Mesenchymal stem cell (in vitro differentiated cells and primary cell): ENCODE data around the gene FBRSL1.

Experiments used
- DNase-seq: peaks from one replicate; pipeline ENCODE4 v3.0.0-alpha.2; 2013
- H2AFZ ChIP-seq: one replicate; pipeline ENCODE4 v1.6.1; 2013; ENCODE audit warnings: low read depth, mild to moderate bottlenecking, control low read depth, inconsistent platforms, low read length, moderate library complexity
- H2AK5ac ChIP-seq: 2 replicates; pipeline ENCODE4 v1.6.1; 2013; ENCODE audit warnings: low read length, moderate library complexity, mild to moderate bottlenecking, inconsistent platforms; ENCODE audit not compliant: severe bottlenecking
- H2BK120ac ChIP-seq: one replicate; pipeline ENCODE4 v1.6.1; 2013; ENCODE audit warnings: low read depth, mild to moderate bottlenecking, inconsistent platforms, low read length, moderate library complexity
- H2BK12ac ChIP-seq, 2 experiments: one replicate each; pipeline ENCODE4 v1.6.1; 2013; ENCODE audit warnings: inconsistent platforms in 2 of 2, low read length in 2 of 2, mild to moderate bottlenecking in 2 of 2, moderate library complexity in 2 of 2, control low read depth in 1 of 2
- H2BK15ac ChIP-seq: one replicate; pipeline ENCODE4 v1.6.1; 2013; ENCODE audit warnings: mild to moderate bottlenecking, low read depth, inconsistent platforms; ENCODE audit not compliant: poor library complexity, severe bottlenecking
- H2BK5ac ChIP-seq: 2 replicates; pipeline ENCODE4 v1.6.1; 2013; ENCODE audit warnings: low read depth, mild to moderate bottlenecking, low read length, control low read depth, inconsistent platforms; ENCODE audit not compliant: poor library complexity, severe bottlenecking
- H3K14ac ChIP-seq, 2 experiments: one replicate each; pipeline ENCODE4 v1.6.1; 2013; ENCODE audit warnings: inconsistent platforms in 2 of 2, low read length in 2 of 2, control low read depth in 1 of 2, mild to moderate bottlenecking in 1 of 2, moderate library complexity in 1 of 2
- H3K18ac ChIP-seq, 2 experiments: one replicate each; pipeline ENCODE4 v1.6.1; 2013; ENCODE audit warnings: inconsistent platforms in 2 of 2, low read length in 2 of 2, control low read depth in 1 of 2, low read depth in 1 of 2, mild to moderate bottlenecking in 1 of 2
- H3K23ac ChIP-seq, 2 experiments: one replicate each; pipeline ENCODE4 v1.6.1; 2013; ENCODE audit warnings: inconsistent platforms in 2 of 2, low read length in 2 of 2, mild to moderate bottlenecking in 2 of 2, moderate library complexity in 2 of 2, control low read depth in 1 of 2
- H3K27ac ChIP-seq: 2 replicates; pipeline ENCODE4 v1.5.1; 2013; ENCODE audit warnings: mild to moderate bottlenecking, moderate library complexity, low read length, control low read depth, inconsistent platforms; ENCODE audit not compliant: poor library complexity, severe bottlenecking
- H3K27me3 ChIP-seq, 2 experiments: 2 replicates each; pipeline versions ENCODE4 v1.6.1 to v1.7.0; 2013; ENCODE audit warnings: low read length in 2 of 2, mild to moderate bottlenecking in 2 of 2, moderate library complexity in 2 of 2, control low read depth in 1 of 2, inconsistent platforms in 1 of 2; ENCODE audit not compliant: control insufficient read depth in 1 of 2, insufficient read depth in 1 of 2
- H3K36me3 ChIP-seq, 2 experiments: 2 replicates each; pipeline versions ENCODE4 v1.6.1 to v1.7.0; 2013; ENCODE audit warnings: low read length in 2 of 2, control low read depth in 1 of 2, inconsistent platforms in 1 of 2, low read depth in 1 of 2, mild to moderate bottlenecking in 1 of 2; ENCODE audit not compliant: insufficient read depth in 2 of 2, control insufficient read depth in 1 of 2
- H3K4ac ChIP-seq, 2 experiments: one replicate each; pipeline ENCODE4 v1.6.1; 2013; ENCODE audit warnings: inconsistent platforms in 2 of 2, low read length in 2 of 2, mild to moderate bottlenecking in 2 of 2, moderate library complexity in 2 of 2, control low read depth in 1 of 2, low read depth in 1 of 2
- H3K4me1 ChIP-seq: 2 replicates; pipeline ENCODE4 v1.6.1; 2013; ENCODE audit warnings: low read depth, low read length, control low read depth; ENCODE audit not compliant: control insufficient read depth, insufficient read depth
- H3K4me2 ChIP-seq: 2 replicates; pipeline ENCODE4 v1.6.1; 2013; ENCODE audit warnings: low read length, mild to moderate bottlenecking, inconsistent platforms; ENCODE audit not compliant: poor library complexity, severe bottlenecking
- H3K4me3 ChIP-seq, 2 experiments: 2 replicates each; pipeline versions ENCODE4 v1.5.1 to v1.7.0; 2013; ENCODE audit warnings: low read length in 2 of 2, mild to moderate bottlenecking in 2 of 2, control low read depth in 1 of 2, low read depth in 1 of 2; ENCODE audit not compliant: insufficient read depth in 1 of 2
- H3K79me1 ChIP-seq: replicated peaks from 2 replicates; pipeline ENCODE4 v1.6.1; 2013; ENCODE audit warnings: mild to moderate bottlenecking, control low read depth, low read length, inconsistent platforms; ENCODE audit not compliant: poor library complexity, severe bottlenecking
- H3K9ac ChIP-seq: 2 replicates; pipeline ENCODE4 v1.7.0; 2013; ENCODE audit warnings: mild to moderate bottlenecking, low read length, moderate library complexity
- H3K9me3 ChIP-seq: 2 replicates; pipeline ENCODE4 v1.7.0; 2013; ENCODE audit warnings: mild to moderate bottlenecking, low read length; ENCODE audit not compliant: control insufficient read depth
- H4K8ac ChIP-seq: one replicate; pipeline ENCODE4 v1.6.1; 2013; ENCODE audit warnings: inconsistent platforms, mild to moderate bottlenecking, low read length, moderate library complexity
- H4K91ac ChIP-seq: one replicate; pipeline ENCODE4 v1.6.1; 2013; ENCODE audit warnings: mild to moderate bottlenecking, low read length, inconsistent platforms
- WGBS: methylation state at CpG from one replicate; pipeline ENCODE4 v1.1.7; 2013; ENCODE audit warnings: mixed read lengths; 5-methylcytosine and 5-hydroxymethylcytosine counted together

The FBRSL1 gene

DNA sequence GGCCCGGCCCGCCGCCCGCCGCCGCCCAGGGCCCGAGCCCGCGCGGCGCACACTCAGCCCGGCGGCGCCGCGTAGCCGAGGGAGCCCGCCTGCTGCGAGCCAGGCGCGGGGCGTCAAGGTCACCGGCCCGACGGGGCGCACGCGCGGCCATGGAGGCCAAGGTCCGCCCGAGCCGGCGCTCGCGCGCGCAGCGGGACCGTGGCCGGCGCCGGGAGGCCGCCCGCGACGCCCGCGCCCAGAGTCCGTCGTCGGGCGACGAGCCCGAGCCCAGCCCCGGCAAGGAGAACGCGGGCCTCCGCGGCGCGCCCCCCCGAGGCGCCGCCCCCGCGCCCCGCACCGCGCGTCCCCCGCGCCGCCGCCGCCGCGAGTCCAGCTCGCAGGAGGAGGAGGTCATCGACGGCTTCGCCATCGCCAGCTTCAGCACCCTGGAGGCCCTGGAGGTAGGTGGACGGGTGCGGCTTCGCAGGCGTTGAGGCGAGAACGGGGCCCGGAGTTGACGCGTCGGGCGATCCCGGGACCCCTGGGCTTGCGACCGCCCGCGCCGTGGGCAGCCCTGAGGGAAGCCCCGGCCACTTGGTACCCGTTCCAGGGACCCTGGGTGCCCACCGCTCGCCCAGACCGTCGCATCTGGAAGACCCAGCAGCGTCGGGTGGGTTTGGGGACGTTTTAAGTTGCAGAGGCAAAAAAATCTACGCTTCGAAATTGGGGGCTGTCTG lies 629 bp downstream of the FBRSL1 start:
- peak overlapping the region; percentile 12 for H2BK15ac ChIP-seq
- no peak overlapping the region for H3K23ac ChIP-seq
- peak; percentile 42 for DNase-seq
- H2AK5ac ChIP-seq, result no peak overlapping the region
- H4K8ac ChIP-seq, result no peak overlapping the region
- peaks cover 2 to 9% of the 10 kb centered on the region in 2 experiments for H3K27me3 ChIP-seq
- peaks cover 51% of the 10 kb centered on the region for H3K4me1 ChIP-seq
- H2BK5ac ChIP-seq, result no peak overlapping the region
- WGBS, result 8% methylated on average over 52 of the region's 110 CpGs
- H3K14ac ChIP-seq, result peak overlapping the region in 1 of 2 experiments; percentile 31
- H3K4me3 ChIP-seq, result peak overlapping the region; percentile 74 to 84
- H3K18ac ChIP-seq, result peak overlapping the region in 1 of 2 experiments; percentile 24
- peak overlapping the region; percentile 85 for H3K9ac ChIP-seq
- peaks cover 16% of the 10 kb centered on the region for H3K79me1 ChIP-seq
- H3K27ac ChIP-seq, result no peak overlapping the region
- H3K9me3 ChIP-seq, result no peaks in the 10 kb centered on the region
- no peak overlapping the region for H2AFZ ChIP-seq
- H3K4ac ChIP-seq, result no peak overlapping the region
- H2BK120ac ChIP-seq, result no peak overlapping the region
- H4K91ac ChIP-seq, result no peak overlapping the region
- peak overlapping the region; percentile 77 for H3K4me2 ChIP-seq
- H3K36me3 ChIP-seq, result peaks cover 0 to 22% of the 10 kb centered on the region in 2 experiments
- no peak overlapping the region for H2BK12ac ChIP-seq

- Histone ChIP-seq H4K8ac (no peak overlapping the region), H3K36me3 (peaks cover 0 to 28% of the 10 kb centered on the region in 2 experiments), H3K4me3 (peak overlapping the region; percentile 74 to 84), H3K27ac (no peak overlapping the region), H3K4me2 (peak overlapping the region; percentile 77), H2AFZ (no peak overlapping the region), H3K9ac (peak overlapping the region; percentile 85), H4K91ac (no peak overlapping the region), H2BK12ac (no peak overlapping the region), H2BK15ac (no peak overlapping the region), H3K27me3 (peaks cover 0 to 4% of the 10 kb centered on the region in 2 experiments), H3K4ac (no peak overlapping the region), H2BK5ac (no peak overlapping the region), H3K4me1 (peaks cover 56% of the 10 kb centered on the region), H2AK5ac (no peak overlapping the region), H3K14ac (no peak overlapping the region), H2BK120ac (no peak overlapping the region), H3K23ac (no peak overlapping the region), H3K18ac (no peak overlapping the region), H3K9me3 (no peaks in the 10 kb centered on the region), H3K79me1 (peaks cover 19% of the 10 kb centered on the region)
- 51% methylated on average over 14 of the region's 14 CpGs for WGBS
- DNase-seq, result peak; percentile 16
These were observed 1.2 kb downstream of the FBRSL1 start for GRCh38 chr12:132491138-132491663.

GRCh38 chr12:132491761-132492378 lies 1.9 kb downstream of the FBRSL1 start:
- Histone ChIP-seq H2BK12ac (no peak overlapping the region), H3K9ac (peak overlapping the region; percentile 85), H3K79me1 (peaks cover 19% of the 10 kb centered on the region), H2AFZ (no peak overlapping the region), H3K4me3 (peak overlapping the region in 1 of 2 experiments; percentile 84), H2AK5ac (no peak overlapping the region), H3K4me2 (peak overlapping the region; percentile 77), H3K36me3 (peaks cover 0 to 28% of the 10 kb centered on the region in 2 experiments), H3K4ac (no peak overlapping the region), H3K23ac (peak overlapping the region in 1 of 2 experiments; percentile 14), H2BK120ac (no peak overlapping the region), H3K14ac (no peak overlapping the region), H3K18ac (no peak overlapping the region), H3K27ac (no peak overlapping the region), H4K91ac (no peak overlapping the region), H4K8ac (no peak overlapping the region), H2BK5ac (no peak overlapping the region), H3K4me1 (peaks cover 59% of the 10 kb centered on the region), H3K27me3 (no peaks in the 10 kb centered on the region), H2BK15ac (no peak overlapping the region), H3K9me3 (no peaks in the 10 kb centered on the region)
- DNase-seq, result no peak
- WGBS, result 91% methylated on average over 23 of the region's 23 CpGs

DNA sequence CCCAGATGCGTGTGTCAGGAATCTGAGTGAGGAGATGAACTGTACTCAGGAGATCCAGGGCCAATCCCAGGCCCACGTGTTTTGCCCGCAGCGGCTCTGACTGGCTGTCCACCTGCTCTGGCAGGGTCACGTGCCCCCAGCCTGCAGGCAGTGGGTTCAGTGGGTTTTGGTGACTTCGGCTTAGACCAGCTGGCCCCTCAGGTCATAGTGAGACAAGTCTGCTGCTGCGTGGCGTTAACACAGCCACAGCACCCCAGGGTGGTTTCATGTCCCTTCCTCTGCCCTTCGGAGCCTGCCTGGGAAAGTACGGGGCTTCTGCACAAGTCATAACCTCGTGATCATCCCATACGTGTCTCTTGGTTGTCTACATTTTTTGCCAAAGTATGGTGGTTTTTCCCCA lies 2.6 kb downstream of the FBRSL1 start:
- Histone ChIP-seq H3K27ac (no peak overlapping the region), H2BK120ac (no peak overlapping the region), H2BK5ac (no peak overlapping the region), H3K18ac (no peak overlapping the region), H3K4ac (no peak overlapping the region), H3K4me2 (no peak overlapping the region), H4K91ac (no peak overlapping the region), H2BK15ac (no peak overlapping the region), H3K36me3 (peaks cover 0 to 28% of the 10 kb centered on the region in 2 experiments), H4K8ac (no peak overlapping the region), H3K23ac (peak overlapping the region in 1 of 2 experiments; percentile 6), H3K14ac (no peak overlapping the region), H3K9me3 (no peaks in the 10 kb centered on the region), H3K9ac (peak overlapping the region; percentile 85), H2AFZ (no peak overlapping the region), H3K79me1 (peaks cover 21% of the 10 kb centered on the region), H2AK5ac (no peak overlapping the region), H3K27me3 (no peaks in the 10 kb centered on the region), H2BK12ac (no peak overlapping the region), H3K4me3 (peak overlapping the region in 1 of 2 experiments; percentile 84), H3K4me1 (peaks cover 61% of the 10 kb centered on the region)
- 96% methylated on average over 10 of the region's 12 CpGs for WGBS
- no peak for DNase-seq
